HG02884 (cell line): ENCODE results near the gene PIEZO2.
"Not testable (repeated sequence)": the region's sequence is repeated elsewhere in the genome, so short reads cannot be mapped to it uniquely, and the experiment has no call there.

Experiments used
- ATAC-seq: cut with Tn5 transposase; IDR thresholded peaks from one replicate; pipeline ENCODE4 v1.9.1; 2021; ENCODE audit warnings: mild to moderate bottlenecking, moderate library complexity; ENCODE audit not compliant: unreplicated experiment

Gene PIEZO2

DNA sequence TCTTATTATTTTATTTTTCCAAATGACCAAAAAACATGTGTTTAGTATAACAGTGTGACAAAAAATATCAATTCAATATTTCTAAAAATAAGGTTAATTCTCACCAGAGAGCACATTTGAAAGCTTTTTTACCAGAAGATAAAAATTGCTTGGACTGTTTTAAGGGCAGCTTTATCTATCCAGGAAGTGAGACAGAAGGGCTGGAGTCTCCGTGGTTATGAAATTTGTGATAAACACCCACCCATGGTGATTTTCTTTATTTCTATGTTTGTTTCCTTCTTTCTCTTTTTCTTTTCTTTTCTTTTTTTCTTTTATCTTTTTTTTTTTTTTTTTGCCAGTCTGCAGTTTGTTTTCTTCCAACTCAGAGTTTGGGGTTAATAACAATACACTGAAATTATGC lies 298.5 kb downstream of the PIEZO2 start:
- ATAC-seq, result no peak

DNA sequence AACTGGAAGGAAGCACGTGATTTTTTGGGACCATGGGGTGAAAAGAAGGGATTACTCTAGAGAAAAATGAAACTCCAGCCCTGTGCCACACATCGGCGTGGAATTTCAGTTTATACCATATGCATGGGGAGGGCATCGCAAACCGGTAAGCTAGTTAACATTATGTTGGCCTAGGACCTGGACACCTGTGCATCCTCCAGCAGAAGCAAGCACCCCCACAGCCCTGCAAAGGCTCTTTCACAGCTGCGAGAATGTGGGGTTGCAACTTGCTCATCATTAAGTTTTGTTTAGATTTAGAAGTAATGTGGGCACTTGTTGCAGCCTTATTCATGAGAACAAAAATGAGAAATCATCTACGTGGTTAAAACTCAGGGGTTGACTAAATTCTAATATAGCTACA lies 299.2 kb downstream of the PIEZO2 start:
- ATAC-seq, result no peak

DNA sequence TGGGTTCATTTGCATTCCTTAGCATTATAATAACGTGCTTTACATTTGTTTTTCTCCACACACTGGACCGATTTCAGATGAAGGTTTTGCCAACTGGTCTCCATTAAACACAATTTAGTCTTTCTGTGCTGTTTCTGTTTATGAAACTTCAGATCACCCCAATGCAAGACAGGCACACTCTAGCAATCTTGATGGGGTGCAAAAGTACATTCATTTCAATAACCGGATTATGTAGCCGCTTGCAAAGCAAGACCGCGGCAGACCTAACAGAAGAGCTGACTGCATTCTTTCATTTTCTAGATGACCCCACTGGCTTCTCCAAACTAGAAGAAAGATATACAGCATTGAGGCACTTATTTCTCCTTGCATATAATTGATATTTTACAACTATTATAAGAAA lies 301.5 kb downstream of the PIEZO2 start:
- no peak for ATAC-seq

- no peak for ATAC-seq
These were observed 302.0 kb downstream of the PIEZO2 start for GRCh38 chr18:10847408-10847790.

GRCh38 chr18:10846657-10847407 lies 302.5 kb downstream of the PIEZO2 start:
- no peak for ATAC-seq

DNA sequence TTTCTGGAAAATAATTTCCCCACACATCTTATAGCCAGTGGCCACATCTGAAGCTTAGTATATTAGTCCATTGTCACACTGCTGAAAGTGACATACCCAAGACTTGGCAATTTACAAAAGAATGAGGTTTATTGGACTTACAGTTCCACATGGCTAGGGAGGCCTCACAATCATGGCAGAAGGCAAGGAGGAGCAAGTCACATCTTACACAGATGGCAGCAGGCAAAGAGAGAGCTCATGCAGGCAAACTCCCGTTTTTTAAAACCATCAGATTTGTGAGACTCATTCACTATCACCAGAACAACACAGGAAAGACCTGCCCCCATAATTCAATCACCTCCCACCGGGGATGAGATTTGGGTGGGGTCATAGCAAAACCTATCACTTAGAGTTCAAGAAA lies 303.3 kb downstream of the PIEZO2 start:
- ATAC-seq, result not testable (repeated sequence)

- no peak for ATAC-seq
These were observed 305.8 kb downstream of the PIEZO2 start for GRCh38 chr18:10843565-10843964.

GRCh38 chr18:10842861-10843260 lies 306.5 kb downstream of the PIEZO2 start:
- ATAC-seq, result no peak

DNA sequence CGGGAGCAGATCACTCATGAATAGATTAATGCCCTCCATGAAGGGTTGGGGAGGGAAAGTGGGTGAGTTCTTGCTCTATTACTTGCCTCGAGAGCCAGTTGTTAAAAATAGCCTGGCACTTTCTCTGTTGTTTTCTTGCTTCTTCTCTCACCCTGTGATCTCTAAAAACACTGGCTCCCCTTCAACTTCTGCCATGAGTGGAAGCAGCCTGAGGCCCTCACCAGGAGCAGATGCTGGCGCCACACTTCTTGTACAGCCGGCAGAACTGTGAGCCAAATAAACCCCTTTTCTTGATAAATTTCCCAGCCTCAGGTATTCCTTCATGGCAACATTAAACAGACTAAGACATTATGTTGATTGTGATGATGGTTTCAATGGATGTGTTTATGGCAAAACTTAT lies 307.0 kb downstream of the PIEZO2 start:
- no peak for ATAC-seq

DNA sequence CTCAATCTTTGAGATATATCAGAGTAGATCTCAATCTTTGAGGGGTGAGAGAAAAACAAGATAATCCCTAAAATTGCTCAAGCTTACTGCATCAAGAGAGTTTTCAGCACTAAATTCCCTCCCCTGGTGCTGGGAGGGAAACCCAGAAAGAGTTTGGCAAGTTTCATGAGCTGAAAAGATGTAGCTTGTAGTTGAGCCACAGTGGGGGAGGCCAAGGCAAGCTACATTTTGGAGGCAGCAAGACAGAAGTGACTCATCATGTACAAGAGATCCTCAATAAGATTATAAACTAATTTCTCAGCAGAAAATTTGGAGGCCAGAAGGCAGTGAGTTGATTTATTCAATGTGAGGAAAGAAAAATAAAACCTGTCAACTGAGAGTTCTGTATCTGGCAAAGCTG lies 308.2 kb downstream of the PIEZO2 start:
- ATAC-seq, result no peak

DNA sequence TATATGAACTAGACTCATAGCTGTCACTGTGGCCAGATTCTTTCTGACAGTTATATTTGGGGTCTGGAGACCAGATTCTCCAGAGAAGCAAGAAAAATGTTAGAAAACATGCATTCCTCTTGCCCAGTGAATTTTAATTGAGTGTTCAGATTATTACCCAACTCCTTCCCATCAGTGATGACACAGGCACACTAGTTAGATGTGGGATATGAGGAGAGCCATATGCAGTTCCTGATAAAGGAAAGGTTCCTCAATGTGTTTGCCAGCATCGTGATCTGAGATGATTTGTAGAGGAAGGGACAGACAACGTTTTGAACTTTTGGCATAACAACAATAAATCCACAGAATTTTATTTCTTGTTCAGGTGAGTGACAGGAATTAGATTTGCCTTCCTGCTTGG lies 308.6 kb downstream of the PIEZO2 start:
- no peak for ATAC-seq

DNA sequence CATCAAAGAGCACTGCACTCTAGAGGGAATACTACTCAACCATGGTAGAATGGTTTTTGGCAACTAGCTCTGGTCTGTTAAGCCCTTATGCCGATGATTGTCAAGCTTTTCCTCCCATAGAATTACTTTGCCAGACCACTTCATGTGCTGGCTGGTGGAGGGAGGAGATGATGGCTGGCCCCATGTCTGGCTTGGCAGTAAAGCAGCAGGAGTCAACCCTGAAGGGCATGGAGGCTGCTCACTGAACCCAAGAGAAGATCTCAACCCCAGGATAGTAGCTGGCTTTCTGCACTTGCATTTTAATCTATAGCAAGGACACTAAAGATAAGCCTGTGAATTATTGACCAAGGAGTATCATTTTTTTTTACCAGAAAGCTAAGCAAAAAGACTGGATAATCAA lies 309.9 kb downstream of the PIEZO2 start:
- ATAC-seq, result no peak

DNA sequence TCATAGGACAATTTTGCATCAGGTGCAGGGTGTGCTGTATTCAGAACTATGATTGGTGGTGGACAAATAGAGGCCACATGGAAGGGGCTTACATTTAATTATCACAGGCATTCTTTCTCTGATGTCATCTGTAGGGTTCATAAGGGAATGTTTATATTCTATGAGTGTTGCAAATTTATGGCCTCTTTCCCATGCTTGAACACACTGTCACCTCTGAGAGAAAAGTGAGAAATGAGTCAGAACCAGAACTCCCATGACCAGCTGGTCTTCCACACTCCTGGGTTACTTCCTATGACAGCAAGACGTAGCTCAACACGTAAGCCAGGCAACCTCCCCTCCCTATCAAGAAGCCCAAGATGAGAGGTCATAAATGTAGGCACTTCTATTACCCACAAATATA lies 310.8 kb downstream of the PIEZO2 start:
- no peak for ATAC-seq

GRCh38 chr18:10834128-10834815 lies 315.1 kb downstream of the PIEZO2 start:
- ATAC-seq, result no peak

- ATAC-seq, result no peak
These were observed 315.7 kb downstream of the PIEZO2 start for GRCh38 chr18:10833656-10834055.

DNA sequence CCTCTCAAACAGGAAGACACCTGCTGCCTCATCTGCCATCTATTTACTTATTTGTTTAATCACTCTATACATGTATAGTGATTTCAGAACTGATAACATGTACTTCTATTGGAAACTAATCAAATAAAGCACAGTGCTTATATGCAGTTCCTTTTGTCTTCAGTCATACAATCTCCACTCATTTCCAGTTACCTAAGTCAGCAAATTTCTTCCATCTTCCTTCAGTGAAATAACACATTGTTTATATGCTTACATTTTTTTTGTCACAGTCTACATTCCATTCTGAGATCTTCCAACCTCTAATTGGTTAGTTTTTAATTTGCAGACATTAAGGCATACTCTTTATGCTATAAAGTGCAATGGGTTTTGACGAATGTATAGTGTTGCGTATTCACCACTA lies 323.0 kb downstream of the PIEZO2 start:
- ATAC-seq, result no peak

GRCh38 chr18:10822456-10822855 lies 326.9 kb downstream of the PIEZO2 start:
- no peak for ATAC-seq

DNA sequence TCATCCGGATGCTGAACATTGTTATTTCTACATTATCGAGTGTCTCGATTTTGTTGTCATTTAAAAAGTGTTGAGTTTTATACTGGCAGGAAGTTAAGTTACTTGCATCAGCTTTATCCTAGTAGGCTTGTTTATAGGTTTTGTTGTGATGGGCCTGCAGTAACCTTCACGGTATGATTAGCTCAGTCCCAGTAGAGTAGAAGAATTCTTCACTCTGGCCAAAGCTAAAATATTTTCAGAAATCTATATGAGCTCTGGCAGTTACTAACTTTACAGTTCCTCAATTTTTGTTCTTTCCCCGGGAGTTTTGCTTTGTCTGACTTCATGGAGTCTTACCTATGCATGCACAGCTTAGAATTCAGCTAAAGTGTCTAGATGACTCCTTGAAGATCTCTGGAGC lies 328.7 kb downstream of the PIEZO2 start:
- ATAC-seq, result no peak

- ATAC-seq, result no peak
These were observed 335.0 kb downstream of the PIEZO2 start for GRCh38 chr18:10814336-10814735.

- no peak for ATAC-seq
These were observed 343.7 kb downstream of the PIEZO2 start for GRCh38 chr18:10805587-10806118.

GRCh38 chr18:10804126-10804525 lies 345.2 kb downstream of the PIEZO2 start:
- ATAC-seq, result no peak
